GM19438 (cell line): ENCODE results near the gene PRRT1B.
"Not testable (repeated sequence)": the region's sequence is repeated elsewhere in the genome, so short reads cannot be mapped to it uniquely, and the experiment has no call there.

Source experiments
- ATAC-seq: cut with Tn5 transposase; IDR thresholded peaks from one replicate; pipeline ENCODE4 v1.9.1; 2021; ENCODE audit warnings: low read depth; ENCODE audit not compliant: unreplicated experiment

The PRRT1B gene

DNA sequence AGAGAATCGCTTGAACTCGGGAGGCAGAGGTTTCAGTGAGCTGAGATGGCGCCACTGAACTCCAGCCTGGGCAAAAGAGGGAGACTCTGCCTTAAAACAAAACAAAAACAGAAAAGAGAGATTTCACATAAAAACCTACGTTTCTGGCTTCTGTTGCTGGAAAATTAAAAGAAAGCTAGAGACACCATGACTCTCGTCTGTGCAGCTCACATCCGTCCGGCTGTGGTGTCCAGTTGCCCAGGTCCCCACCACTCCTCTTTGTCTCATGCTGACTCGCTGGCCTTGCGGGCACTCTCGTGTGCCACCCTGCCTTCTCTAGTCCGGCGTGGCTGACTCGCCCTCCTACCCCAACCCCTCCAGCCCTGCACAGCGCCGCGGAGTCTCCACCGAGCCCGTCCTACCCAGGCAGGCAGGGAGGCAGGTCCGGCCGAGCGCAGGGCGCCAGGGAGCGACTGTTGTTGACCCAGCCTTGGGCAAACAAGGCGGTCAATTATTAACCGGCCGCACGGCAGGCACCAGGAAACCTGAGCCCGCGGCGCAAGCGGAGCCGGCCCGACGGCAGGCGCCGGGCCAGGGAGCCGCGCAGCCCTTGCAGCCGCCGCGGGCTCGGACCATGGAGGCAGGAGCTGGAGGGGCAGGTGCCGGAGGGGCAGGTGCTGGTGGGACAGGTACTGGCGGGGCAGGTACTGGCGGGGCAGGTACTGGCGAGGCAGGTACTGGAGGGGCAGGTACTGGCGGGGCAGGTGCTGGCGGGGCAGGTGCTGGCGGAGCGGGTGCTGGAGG, at the start of gene PRRT1B:
Gene PRRT1B (plus strand): TSS at position 521 of the 783 bp plus-strand sequence. CDS start 93 bp downstream, at position 614.
- no peak for ATAC-seq

GRCh38 chr9:131495785-131496184, 49.5 kb upstream of the PRRT1B start:
- ATAC-seq: no peak

- no peak for ATAC-seq
Measured at GRCh38 chr9:131496844-131497405, 48.4 kb upstream of the PRRT1B start.

- no peak for ATAC-seq
Measured at GRCh38 chr9:131499254-131499767, 46.0 kb upstream of the PRRT1B start.

DNA sequence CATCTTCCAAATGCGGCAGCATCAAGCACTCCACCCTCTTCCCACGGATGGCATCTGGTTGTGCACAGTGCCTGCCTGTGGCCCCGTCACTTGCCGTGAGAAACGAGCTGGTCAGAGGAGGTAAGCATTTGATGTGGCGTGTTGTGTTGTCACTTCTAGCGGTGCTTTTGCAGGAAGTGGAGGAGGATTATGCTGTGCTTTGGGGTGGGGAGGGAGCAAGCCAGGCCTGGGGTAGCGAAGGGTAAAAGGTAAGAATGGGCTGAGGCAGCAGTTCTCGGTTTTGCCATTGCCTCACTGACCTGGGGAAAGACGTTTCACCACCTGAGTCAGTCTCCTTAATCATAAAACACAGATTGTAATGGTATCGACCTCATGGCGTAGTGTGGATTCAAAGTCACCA, 44.9 kb upstream of the PRRT1B start:
- no peak for ATAC-seq

DNA sequence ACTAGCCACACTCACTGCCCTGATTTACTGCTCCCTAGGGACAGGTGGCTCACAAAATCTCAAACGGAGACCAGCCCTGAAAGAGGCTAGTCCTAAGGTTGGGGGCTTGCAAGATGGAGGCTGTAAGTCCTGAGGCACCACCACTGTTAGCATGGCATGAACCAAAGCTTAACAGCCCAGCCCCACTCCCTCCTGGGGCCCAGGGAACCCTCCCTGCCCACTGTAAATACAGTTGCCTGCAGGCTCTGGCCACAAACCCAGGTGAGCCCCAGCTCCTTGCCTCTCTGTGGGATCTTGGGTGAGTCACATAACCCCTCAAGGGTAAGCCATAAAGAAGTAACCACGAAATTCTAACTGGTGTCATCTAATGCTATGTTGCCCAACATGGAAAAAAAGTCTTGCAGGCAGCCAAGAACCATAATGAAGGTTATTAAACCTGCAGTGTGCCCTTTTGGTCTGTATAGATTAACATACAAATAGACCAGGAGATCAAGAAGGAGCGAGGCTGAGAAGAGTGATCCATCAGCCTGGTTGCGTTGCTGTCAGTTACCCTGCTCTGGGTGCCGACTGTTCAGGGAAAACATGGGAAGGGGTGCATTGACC, 44.3 kb upstream of the PRRT1B start:
- no peak for ATAC-seq

DNA sequence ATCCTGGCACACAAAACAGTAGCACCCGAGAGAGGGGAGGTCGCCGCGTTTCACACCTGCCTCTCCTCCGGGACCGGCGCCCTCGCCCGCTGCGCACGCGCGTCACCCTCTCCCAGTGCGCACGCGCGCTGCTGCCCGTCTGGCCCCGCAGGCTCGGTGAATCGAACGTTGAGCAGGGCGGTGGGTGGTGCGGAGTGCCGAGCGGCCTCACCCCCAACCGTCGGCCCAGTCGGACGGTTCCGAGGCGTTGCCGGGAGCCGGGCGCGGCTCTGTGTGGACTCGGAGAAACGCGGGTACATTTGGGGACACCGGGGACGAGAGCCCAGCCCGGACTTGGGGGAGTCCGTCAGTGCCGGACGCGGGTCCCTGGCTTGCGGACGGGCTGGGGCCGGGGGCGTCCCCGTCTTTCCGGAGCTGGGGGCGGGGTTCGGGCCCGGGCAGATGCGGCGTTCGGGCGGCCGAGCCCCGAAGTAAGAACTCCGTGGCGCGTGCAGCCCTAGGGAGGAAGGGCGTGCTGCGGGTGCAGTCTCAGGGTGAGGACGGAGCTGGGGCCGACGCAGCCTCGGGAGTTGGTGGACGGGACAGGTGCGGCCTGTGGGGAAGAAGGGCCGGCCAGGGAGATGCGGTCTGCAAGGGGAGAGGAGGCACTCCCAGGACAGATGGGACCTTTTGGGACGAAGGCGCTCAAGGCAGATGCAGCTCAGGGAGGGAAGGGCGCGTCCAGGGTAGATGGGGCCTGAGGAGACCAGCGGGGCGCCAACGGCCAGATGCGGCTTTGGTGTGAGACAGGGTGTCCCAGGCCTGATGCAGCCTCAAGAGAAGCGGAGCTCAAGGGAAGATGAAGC, 42.3 kb upstream of the PRRT1B start, which contains the start of gene POMT1:
Gene POMT1 (plus strand): TSS at position 138 of the 845 bp plus-strand sequence. CDS start 1,301 bp downstream, outside the sequence.
- peak; percentile 76 for ATAC-seq

DNA sequence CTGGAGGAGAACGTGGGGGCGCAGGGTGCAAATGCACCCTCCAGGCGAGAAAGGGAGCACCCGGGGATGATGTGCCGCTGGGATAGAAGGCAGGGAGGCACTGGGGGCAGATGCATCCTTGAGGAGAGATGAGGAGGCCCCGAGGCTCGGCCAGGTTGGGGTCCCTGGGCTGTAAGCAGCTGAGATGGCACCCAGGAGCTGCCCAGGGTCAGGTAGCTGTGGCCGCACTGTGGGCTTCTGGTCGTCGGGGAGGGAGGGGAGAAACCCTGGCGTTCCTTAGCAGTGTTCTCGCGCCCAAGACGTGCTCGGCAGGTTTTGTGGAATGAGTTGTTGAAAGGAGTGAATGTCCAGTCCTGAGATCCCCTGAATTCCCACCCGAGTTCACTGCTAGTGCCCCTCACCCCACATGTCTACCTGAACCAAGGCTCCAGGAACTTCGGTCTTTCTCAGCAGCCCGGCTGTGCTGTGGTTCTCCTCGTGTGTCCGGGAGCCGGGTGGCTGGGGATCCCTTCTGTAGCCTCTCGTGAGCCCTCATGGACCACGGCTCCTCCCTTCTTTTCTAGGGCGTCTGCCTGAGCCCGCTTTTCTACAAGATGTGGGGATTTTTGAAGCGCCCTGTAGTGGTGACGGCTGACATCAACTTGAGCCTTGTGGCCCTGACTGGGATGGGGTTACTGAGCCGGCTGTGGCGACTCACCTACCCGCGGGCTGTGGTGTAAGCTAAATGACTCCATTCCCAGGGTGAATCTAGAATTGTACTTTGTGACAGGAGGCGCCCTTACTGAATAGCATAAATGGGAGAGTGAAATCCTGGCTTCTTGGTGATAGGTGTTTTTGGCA, 41.5 kb upstream of the PRRT1B start:
- no peak for ATAC-seq

- ATAC-seq: no peak
Measured at GRCh38 chr9:131505012-131505411, 40.3 kb upstream of the PRRT1B start.

- ATAC-seq: no peak
Measured at GRCh38 chr9:131511416-131511815, 33.9 kb upstream of the PRRT1B start.

- ATAC-seq: no peak
Measured at GRCh38 chr9:131511880-131512279, 33.4 kb upstream of the PRRT1B start.

DNA sequence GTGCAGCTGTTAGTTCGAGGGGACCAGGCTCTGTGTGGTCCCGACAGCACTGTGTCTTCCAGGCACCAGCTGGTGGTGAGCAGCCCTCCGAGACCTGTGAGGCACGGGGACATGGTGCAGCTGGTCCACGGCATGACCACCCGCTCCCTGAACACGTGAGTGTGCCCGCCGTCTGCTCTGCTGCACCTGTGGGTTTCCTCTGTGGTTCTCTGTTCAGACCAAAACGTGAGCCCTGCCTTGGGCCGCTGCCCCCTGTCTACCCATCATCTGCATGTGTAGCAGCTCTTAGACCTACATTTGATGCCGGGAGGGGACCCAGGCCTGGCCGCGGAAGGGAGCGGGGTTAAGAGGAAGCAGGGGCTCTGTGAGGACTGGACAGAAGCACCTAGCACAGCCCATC, 32.1 kb upstream of the PRRT1B start:
- no peak for ATAC-seq

DNA sequence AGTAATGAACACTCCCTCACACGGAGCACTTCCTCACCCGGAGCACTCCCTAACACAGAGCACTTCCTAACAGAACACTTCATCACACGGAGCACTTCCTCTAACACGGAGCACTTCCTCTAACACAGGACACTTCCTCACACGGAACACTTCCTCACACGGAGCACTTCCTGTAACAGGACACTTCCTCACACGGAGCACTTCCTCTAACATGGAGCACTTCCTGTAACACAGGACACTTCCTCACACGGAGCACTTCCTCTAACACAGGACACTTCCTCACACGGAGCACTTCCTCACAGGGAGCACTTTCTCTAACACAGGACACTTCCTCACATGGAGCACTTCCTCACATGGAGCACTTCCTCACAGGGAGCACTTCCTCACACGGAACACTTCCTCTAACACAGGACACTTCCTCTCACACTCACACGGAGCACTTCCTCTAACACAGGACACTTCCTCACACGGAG, 29.7 kb upstream of the PRRT1B start:
- ATAC-seq: not testable (repeated sequence)

DNA sequence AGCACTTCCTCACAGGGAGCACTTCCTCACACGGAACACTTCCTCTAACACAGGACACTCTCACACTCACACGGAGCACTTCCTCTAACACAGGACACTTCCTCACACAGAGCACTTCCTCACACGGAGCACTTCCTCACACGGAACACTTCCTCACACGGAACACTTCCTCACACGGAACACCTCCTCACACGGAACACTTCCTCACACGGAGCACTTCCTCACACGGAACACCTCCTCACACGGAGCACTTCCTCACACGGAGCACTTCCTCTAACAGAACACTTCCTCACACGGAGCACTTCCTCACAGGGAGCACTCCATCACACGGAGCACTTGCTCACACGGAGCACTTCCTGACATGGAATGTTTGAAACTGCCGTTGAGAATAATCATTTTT, 29.2 kb upstream of the PRRT1B start:
- ATAC-seq: no peak

DNA sequence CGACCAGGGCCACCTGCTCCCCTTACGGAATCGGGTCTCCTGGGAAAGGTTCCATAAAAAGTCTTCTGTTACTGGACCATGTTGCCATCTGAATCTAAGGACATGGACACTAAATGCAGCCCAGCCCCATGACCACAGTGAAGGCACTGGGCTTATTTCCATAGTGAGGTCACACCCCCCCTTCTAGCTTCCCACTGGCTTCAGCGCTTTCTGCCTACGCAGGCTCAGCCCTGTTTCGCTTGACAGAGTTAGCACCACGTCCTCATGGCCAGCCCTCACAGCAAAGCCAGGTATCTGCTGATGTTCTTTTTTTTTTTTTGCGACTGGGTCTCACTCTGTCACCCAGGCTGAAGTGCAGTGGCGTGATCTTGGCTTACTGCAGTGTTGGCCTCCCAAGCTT, 28.4 kb upstream of the PRRT1B start:
- ATAC-seq: no peak

- no peak for ATAC-seq
Measured at GRCh38 chr9:131517761-131518190, 27.5 kb upstream of the PRRT1B start.

DNA sequence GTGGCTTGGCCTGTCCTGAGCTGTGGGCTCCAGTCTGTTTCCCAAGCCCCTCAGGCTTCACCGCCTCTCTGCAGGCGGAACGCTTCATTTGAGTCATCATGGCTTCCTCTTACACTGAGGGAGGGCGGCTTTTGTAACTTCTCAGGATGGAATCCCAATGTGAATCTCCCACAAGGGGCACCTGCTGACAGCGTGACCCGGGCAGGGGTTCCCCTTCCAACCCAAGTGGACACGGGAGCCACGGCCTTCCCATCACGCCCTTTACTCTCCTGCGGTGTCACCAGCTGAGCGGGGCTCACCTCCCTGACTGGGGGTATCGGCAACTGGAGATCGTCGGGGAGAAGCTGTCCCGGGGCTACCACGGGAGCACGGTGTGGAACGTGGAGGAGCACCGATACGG, 26.8 kb upstream of the PRRT1B start:
- ATAC-seq: no peak

DNA sequence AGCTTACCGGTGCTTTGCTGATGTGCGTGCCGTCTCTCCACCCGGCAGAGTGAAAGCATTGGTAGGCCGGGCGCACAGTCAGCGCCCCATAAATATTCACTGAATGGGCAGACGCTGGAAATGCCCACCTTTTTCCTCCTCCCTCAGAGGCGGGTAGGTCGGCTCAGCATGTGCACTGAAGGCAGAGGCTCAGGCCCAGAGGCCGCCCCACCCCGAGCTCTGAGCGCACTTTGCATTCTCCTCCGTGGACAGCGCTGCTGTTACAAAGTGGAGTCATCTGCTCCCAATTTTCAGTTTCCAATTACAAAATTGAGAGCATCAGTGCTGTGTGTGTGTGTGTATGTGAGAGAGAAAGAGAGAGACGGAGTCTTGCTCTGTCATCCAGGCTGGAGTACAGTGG, 24.8 kb upstream of the PRRT1B start:
- no peak for ATAC-seq

DNA sequence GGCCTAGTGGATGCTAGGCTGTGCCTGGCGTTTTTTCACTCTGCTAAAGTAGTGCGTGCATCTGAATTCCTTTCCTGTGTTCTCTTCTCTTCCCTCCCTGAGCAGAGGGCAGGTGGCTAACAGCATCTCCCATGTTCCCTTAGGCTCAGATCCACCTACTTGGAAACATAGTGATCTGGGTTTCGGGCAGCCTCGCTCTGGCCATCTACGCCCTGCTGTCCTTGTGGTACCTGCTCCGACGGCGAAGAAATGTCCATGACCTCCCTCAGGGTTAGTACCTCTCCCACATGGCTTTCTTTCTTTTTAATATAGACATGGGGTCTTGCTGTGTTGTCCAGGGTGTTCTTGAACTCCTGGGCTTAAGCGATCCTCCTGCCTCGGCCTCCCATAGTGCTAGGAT, 24.1 kb upstream of the PRRT1B start:
- ATAC-seq: no peak

GRCh38 chr9:131521822-131522221, 23.5 kb upstream of the PRRT1B start:
- ATAC-seq: no peak
